HL-60/S4 (cell line): ENCODE results near the gene LUC7L3.
"Not testable (repeated sequence)": the region's sequence is repeated elsewhere in the genome, so short reads cannot be mapped to it uniquely, and the experiment has no call there.

Experiments
- in situ Hi-C: fragments of 300-500 bp; cut with MboI; formaldehyde crosslinking; loops from 2 replicates; pipeline ENCODE4 v1.14.3; 2022; ENCODE audit warnings: low sequenced_read_pairs

Gene LUC7L3

GRCh38 chr17:50708050-50709000 is 11.1 kb upstream of the LUC7L3 start:
- in situ Hi-C loops: no loop called here

- in situ Hi-C loops: not testable (repeated sequence)
Measured at GRCh38 chr17:50709053-50709452, 10.3 kb upstream of the LUC7L3 start.

DNA sequence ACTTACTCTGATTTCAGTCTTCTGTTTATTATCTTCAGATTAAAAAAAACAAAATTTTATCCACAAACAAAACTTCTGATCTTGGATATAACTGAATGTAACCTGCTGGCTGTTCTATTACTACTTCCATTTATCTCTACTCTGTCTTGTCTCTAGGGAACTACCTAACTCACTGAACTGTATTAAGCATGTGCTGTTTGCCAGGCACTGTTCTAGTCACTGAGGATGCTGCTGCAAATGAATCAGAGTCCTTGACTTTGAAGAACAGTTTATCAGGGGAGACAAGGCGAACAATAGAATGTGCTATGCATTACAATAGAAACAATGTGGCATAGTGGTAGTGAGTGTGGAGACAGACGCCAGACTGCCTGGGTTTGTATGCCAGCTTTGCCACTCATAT is 9.4 kb upstream of the LUC7L3 start:
- in situ Hi-C loops: no loop called here

DNA sequence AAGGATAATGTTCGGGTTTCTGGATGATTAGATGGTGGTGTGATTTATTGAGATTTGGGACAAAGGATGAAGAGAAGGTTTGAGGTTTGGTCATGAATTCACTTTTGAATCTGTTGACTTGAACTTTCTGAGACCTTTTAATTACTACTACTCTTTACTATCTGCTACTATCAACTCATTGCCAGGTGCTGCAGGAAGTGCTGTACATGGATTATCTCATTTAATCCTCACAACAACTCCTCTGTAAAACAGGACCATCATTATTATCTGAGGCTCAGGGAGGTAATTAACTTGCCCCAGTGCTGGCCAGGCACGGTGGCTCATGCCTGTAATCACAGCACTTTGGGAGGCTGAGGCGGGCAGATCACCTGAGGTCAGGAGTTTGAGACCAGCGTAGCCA is 8.8 kb upstream of the LUC7L3 start:
- in situ Hi-C loops: no loop called here

DNA sequence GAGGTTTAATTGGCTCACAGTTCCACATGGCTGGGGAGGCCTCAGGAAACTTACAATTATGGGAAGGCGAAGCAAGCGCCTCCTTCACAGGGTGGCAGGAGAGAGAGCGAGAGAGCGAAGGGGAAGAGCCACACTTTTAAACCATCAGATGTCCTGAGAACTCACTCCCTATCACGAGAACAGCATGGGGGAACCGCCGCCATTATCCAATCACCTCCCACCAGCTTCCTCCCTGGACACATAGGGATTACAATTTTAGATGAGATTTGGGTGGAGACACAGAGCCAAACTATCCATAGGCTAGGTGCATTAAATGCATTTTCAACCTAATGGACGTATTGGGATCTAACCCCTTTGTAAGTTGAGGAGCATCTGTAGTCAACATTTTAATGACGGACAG is 6.8 kb upstream of the LUC7L3 start:
- in situ Hi-C loops: no loop called here

DNA sequence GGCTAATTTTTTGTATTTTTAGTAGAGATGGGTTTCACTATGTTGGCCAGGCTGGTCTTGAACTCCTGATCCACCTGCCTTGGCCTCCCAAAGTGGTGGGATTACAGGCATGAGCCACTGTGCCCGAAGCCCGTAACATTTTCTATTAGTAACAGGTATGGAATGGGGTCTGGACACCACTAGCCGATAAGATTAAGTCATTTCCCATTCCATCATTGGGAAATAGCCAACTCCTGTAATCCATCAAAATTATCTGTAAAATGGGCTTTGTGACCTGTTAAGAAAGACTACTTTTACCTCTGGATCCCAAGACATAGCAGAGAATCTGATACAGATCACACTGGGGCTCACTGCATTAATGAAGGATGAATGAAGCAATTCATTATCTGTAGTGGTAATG is 3.9 kb upstream of the LUC7L3 start:
- in situ Hi-C loops: no loop called here

GRCh38 chr17:50719924-50720794 is 756 bp downstream of the LUC7L3 start:
- in situ Hi-C loops: no loop called here

DNA sequence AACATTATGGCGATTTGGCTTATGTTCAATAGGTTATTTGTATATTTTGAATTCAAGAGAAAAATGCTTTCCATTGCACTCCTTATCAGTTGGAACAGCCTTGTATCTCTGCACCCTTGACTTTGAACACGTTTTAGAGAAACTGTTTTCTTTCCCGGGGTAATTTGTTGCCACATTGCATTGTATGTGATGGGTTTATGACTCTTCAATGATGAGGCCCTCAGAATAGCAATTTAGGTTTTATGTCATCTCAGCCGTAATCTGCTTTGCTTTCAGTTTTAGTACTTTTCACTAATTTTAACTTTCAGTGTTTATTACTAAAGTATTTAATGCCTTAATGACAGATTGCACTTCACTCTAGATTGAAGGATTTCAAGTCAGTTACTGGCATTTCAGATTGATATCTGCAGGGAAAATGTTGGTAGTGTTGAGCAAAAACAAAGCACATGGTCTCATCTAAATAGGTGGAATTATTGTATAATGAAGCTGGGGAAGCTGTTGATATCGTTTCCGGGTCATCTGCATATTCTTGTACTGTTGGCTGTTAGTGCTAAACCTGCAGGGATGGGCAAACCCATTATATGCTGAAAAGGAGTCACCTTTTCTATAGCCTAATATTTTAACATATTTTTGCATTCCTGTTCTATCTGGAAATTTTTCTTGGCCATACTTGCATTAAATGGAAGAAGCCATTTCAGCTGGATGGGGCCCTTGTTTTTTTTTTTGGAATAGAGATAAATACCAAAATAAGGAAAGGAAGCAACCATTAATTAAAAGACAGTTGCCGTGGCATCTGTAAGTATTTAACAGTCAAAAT is 2.0 kb downstream of the LUC7L3 start:
- in situ Hi-C loops: no loop called here

GRCh38 chr17:50722746-50723145 is 3.3 kb downstream of the LUC7L3 start:
- in situ Hi-C loops: no loop called here

DNA sequence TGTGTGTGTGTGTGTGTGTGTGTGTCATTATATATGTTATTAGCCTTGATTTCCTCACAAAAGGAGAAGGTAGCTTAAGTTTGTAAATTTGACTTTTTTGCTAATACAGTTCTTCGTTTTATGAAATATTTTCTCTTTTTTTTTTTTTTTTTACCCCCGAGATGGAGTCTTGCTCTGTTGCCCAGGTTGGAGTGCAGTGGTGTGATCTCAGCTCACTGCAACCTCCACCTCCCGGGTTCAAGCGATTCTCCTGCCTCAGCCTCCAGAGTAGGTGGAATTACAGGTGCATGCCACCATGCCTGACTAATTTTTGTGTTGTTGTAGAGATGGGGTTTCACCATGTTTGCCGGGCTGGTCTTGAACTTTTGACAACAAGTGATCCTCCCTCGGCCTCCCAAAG is 5.2 kb downstream of the LUC7L3 start:
- in situ Hi-C loops: not testable (repeated sequence)

GRCh38 chr17:50725769-50726655 is 6.6 kb downstream of the LUC7L3 start:
- in situ Hi-C loops: no loop called here

DNA sequence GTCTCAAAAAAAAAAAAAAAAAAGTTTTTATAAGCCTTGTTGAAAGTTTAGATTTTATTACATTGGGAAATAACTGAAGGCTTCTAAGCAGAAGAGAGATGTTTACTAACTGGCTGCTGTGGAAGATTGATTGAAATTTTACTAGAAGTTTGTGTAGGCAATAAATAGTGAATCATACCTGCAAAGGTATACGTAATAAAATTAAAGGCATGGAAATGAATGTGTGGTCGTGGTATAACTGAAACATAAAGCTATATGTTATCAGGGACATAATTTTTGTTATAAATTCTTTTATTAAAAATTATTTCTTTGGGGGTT is 8.7 kb downstream of the LUC7L3 start:
- in situ Hi-C loops: no loop called here

- in situ Hi-C loops: no loop called here
Measured at GRCh38 chr17:50728881-50729765, 9.7 kb downstream of the LUC7L3 start.

DNA sequence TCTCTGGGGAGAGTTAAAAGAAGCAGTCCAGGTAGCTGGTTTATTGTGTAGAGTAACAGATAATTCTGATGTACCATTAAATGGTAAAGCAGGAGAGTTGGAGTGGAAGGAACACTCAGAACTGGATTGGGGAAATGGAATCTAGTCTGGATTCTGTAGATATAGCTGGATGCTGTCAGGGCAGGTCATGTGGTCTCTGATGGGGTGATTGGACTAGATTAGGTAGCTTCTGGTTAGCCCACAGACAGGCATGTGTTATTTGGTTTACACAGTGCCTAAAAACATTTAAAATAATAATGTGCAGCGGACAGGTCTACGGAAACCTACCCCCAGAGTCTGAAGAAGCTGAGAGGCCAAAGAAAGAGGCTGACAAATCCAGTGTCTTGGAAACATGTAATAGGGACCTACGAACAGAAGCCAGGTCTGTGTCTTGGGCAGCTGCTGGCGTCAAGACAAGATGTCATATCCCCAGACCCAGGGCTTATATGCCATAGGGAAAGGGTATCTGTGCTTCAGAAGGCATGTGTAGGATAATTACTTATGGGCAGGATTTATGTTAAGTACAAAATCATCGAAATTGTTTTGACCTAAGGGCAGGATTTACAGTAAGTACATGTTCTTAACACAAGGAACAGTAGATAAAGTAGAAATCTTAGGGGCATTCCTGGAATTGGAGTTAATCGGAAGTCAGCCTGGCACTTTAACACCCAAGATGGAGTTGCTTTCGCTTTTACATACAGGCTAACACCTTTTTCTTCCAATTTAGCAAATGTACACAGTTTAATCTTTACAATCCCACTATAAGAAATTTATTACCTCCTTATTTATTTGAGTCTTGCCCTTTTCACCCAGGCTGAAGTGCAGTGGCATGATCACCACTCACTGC is 12.4 kb downstream of the LUC7L3 start:
- in situ Hi-C loops: no loop called here

- in situ Hi-C loops: no loop called here
Measured at GRCh38 chr17:50735287-50735686, 15.9 kb downstream of the LUC7L3 start.

DNA sequence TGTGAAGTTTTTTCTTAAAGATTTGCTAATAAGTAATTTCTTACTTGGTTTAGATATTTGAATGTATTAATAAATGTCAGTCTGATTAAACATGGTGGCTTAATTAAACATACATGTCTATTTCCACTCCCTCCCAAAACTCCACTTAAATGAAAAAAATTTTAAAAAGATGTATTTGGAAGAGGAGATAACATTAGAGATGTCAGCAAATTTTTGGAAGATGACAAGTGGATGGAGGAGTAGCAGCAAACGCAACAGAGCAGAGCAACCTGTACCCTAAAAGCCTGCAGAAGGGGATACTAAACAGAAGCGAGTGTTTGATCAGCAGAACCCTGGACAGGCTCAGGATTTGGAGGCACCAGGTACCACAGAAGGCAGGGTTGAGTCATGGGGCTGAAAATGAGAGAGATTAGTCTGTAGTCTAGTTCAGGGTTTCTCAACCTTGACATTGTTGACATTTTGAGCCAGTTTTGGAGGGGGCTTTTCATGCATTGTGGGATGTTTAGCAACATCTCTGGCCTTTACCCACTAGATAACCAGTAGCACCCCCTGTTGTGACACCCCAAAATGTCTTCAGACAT is 17.8 kb downstream of the LUC7L3 start:
- in situ Hi-C loops: no loop called here

DNA sequence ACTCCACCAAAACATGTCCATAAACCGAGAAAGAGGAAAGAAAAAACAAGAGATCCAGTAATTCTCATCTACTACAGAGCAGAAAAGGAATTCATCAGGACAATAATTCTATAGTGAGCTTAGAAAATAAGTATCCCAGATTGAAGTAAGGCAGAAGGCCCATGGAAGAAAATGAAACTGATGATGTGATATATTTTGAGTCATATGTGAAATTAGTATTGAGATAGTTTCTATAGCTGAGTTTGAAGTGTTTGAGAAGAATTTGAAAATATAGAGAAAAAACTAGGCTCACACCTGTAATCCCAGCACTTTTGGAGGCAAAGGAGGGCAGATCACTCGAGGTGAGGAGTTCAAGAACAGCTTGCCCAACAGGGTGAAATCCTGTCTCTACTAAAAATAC is 19.7 kb downstream of the LUC7L3 start:
- in situ Hi-C loops: no loop called here

DNA sequence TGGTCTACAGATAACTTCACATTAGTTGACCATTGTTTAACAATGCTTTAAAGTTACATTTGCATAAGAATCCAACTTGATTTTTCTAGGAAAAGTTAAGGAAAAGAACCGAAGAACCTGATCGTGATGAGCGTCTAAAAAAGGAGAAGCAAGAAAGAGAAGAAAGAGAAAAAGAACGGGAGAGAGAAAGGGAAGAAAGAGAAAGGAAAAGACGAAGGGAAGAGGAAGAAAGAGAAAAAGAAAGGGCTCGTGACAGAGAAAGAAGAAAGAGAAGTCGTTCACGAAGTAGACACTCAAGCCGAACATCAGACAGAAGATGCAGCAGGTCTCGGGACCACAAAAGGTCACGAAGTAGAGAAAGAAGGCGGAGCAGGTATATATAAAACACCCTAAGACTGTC is 26.2 kb downstream of the LUC7L3 start:
- in situ Hi-C loops: no loop called here
